Activated CD4-positive, alpha-beta T cell treated with anti-CD3 and anti-CD28 coated beads, Interleukin-2, amount 50 U/mL, for 1 hour (primary cell): ENCODE data around the gene MBP.

Source experiments
- DNase-seq: peaks from one replicate; pipeline ENCODE4 v3.0.0-alpha.2; 2020

The MBP gene

GRCh38 chr18:77016936-77017335, 115.6 kb downstream of the MBP start:
- DNase-seq: no peak

GRCh38 chr18:77015771-77016710, 116.5 kb downstream of the MBP start:
- DNase-seq: no peak

DNA sequence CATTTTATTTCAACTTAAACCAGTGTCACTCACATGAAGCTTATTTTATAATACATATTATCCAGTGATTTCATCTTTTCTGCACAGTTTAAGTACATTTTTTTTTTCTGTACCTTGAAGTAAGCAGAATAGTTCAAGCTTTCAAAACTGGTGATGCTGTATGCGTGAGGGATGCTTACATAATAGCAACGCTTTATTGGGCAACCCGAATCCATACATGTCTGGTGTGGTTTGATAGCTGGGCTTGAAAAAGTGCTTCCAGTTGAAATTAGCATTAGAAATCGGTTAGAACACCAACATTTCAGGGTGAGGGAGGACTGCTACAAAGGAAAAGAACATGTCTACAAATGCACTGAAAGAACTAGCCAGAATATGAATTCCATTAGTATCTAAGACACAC, 117.4 kb downstream of the MBP start:
- no peak for DNase-seq

DNA sequence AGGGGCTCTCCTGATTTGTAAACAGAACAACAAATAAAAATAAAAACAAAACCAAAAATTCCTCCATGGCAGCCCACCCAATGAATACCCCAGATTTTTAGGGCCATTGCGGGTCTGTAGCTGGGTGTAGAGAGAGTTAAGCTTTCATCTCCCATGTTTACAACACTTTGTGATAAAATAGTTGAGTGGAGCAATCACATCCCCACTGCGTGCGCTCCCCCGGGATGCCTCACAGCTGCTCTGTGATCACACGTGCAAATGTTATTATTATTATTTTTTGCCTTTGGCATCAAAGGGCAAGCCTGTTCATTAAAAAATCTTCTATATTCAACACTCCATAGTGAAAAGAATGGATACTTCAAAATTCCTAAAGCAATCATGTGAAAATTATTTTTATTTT, 118.0 kb downstream of the MBP start:
- DNase-seq: no peak

GRCh38 chr18:77013811-77014521, 118.6 kb downstream of the MBP start:
- DNase-seq: no peak

- DNase-seq: no peak
These were observed 119.6 kb downstream of the MBP start for GRCh38 chr18:77012806-77013541.

- DNase-seq: no peak
These were observed 120.5 kb downstream of the MBP start for GRCh38 chr18:77012120-77012519.

DNA sequence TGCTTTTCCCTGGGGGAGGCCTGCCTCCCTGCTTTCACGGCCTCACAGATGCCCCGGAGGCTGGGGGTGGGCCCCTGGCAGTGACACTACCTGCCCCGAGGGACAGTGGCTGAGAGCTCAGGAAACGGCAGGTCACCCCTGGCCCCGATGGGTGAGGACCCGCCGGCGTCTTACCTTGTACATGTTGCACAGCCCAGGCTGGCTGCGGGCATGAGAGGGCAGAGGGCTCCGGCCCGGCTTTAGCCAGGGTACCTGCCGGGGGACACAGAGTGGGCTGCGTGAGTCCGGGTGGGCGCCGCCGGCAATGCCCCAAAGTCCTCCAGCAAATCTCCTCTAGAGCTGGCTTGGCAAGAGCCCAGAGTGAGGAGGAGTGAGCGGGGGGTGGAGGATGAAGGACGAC, 122.9 kb downstream of the MBP start:
- no peak for DNase-seq

DNA sequence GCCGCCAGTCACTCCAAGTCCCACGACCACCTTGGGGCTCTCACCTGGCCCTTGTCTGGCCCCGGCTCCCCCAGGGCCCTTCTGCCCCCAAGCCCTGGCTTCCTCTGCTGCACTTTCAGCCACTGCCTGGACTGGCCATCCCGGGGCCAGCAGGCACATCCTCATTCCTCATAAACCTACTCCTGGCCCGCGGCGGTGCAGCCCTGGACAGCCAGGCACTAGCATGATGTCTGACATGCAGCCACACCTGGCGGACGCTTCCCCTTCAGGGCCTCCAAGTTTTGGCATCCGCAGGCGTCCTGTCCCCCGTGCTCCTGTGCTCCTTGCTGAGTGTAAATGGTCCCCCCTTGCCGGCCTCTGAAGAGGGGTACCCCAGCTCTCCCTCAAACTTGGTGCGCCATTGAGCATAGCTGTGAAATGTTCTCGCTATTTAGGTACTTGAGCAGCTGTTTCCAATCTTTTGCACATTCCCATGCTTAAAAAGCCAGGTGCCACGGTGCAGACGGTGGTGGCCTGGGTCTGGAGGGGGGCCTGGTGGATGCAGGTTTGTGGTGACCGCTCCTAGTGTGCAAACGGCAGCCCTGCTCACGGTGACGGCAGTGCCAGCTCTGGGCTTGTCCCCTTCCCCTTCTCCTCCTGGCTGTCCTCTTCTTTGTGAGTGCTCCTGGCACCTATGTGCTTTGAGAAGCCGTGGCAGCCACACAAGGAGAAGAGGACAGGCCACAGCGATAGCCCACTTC, 123.8 kb downstream of the MBP start:
- DNase-seq: no peak

DNA sequence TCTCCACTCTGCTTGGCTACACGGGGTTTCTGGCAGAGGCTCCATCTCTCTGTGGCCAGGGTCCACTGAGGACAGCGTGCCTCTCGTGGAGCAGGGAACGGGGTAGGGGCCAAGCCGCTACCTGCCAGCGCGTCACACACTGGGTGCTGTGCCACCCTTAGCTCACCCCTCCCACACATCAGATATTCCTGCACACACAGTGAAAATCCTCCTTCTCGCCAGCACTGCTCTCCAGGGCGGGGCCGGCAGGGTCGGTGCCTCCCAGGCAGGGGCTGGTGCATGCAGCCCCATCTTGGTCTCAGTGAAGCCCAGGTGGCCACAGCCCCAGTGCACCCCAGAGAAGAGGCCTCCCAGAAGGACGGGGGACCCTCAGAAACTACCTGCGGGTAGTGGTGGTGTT, 124.6 kb downstream of the MBP start:
- DNase-seq: no peak

DNA sequence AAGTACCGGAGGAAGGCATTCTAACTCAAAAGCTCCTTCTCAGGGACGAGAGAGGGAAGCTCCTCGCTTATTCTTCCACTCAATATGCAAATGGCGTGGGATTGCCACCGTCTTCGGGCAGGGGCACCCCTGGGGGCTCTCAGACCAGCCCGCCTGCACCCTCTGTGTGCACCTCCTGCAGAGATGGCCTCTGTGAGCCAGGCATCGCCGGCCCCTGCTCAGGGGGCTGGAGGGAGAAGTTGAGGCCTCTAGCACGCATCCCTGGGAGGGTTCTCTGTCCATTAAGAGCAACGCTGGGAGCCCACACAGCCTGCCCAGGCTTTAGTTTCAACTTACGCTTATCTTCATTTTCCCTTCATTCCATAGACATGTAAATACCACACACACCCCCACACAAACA, 125.3 kb downstream of the MBP start:
- DNase-seq: no peak

GRCh38 chr18:77006305-77007175, 126.0 kb downstream of the MBP start:
- no peak for DNase-seq

- no peak for DNase-seq
These were observed 126.9 kb downstream of the MBP start for GRCh38 chr18:77005651-77006195.

GRCh38 chr18:77004555-77005380, 127.8 kb downstream of the MBP start:
- DNase-seq: no peak

- DNase-seq: no peak
These were observed 129.3 kb downstream of the MBP start for GRCh38 chr18:77003316-77003715.

GRCh38 chr18:77002496-77002895, 130.1 kb downstream of the MBP start:
- no peak for DNase-seq

DNA sequence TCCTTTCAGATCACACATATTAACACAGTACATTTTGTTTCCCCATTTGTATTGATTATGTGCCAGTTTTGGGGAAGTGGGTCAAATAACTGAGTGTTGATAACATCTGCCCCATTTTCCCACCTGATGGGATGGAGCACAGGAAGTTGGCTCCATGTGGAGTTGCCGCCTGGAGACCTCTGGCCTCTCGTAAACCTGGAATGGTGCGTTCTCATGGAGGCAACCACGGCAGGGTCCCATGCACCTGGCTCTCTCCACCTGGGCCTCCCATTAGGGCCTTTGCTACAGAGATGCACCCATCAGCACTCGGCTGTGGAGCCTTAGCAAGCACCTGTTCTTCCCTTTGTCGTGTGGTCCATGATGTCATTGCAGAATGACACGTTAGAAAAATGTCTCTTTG, 130.6 kb downstream of the MBP start:
- DNase-seq: no peak

GRCh38 chr18:77001041-77001440, 131.5 kb downstream of the MBP start:
- no peak for DNase-seq

- DNase-seq: peak; percentile 57
These were observed 132.1 kb downstream of the MBP start for GRCh38 chr18:77000527-77000926.

DNA sequence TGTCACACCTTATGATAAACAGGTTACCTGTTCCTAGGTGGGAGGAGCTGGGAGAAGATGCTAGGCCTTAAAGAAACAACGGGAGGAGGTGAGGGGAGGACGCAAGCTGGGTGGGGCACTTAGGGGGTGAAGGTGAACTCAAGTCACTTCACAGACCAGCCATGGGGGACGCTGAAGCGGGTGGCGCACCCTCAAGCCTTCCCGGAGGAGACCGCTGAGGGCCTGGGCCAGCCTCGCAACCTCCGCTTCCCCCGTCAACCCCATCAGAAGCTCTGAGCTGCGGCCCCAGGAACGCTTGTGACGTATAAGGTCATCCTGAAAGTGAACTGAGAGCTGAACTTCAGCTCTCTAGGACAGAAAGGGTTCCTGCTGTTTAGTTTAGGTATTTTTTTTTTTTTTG, 133.5 kb downstream of the MBP start:
- no peak for DNase-seq
